HFFc6 (cell line): ENCODE data around the gene SLAMF9. TPM values are rescaled to one million over a fixed set of nuclear protein-coding genes. Genes with fewer than 3 reads are reported as not detected.
A peak's percentile ranks its signal among the peaks of the same experiment; 100 is the strongest.

Source experiments
- DNase-seq: peaks from one replicate; pipeline ENCODE4 v3.0.0-alpha.2; 2018
- H3K27ac Mint-ChIP-seq: 2 replicates; pipeline ENCODE4 v1.8.0; 2020; ENCODE audit warnings: mild to moderate bottlenecking, mixed read lengths
- H3K27me3 Mint-ChIP-seq: 2 replicates; pipeline ENCODE4 v1.8.0; 2021; ENCODE audit warnings: mild to moderate bottlenecking, moderate library complexity, mixed read lengths; ENCODE audit not compliant: insufficient read depth
- H3K36me3 Mint-ChIP-seq: 2 replicates; pipeline ENCODE4 v1.8.0; 2021; ENCODE audit warnings: low read depth, mixed read lengths
- H3K4me1 Mint-ChIP-seq: 2 replicates; pipeline ENCODE4 v1.8.0; 2020; ENCODE audit warnings: low read depth, mixed read lengths
- H3K4me3 Mint-ChIP-seq: 2 replicates; pipeline ENCODE4 v1.8.0; 2020; ENCODE audit warnings: mild to moderate bottlenecking, moderate library complexity, mixed read lengths
- H3K9me3 Mint-ChIP-seq: 2 replicates; pipeline ENCODE4 v1.8.0; 2020; ENCODE audit warnings: mild to moderate bottlenecking, mixed read lengths
- total RNA-seq, 6 experiments: library from RNA; stranded (reverse); fragmentation: NEBNext Ultra II Directional; extraction: Animal tissue kit (Norgen Biotek cat#: 25700); gene quantifications; 2 replicates in 1 of 6; 3 replicates in 5 of 6; pipeline ENCODE4 v1.2.3, GENCODE V29; 2021
- TF ChIP-seq, protein P1 (sequence below): fragments of 200-600 bp; sonication (generic); IDR thresholded peaks from 2 replicates; pipeline ENCODE4 v1.5.0; 2021; ENCODE audit warnings: antibody characterized with exemption, mild to moderate bottlenecking

Gene SLAMF9
- total RNA-seq, 6 experiments from 2014 or later, result 0.41 to 0.51 (median 0.46) TPM; not detected in 3

DNA sequence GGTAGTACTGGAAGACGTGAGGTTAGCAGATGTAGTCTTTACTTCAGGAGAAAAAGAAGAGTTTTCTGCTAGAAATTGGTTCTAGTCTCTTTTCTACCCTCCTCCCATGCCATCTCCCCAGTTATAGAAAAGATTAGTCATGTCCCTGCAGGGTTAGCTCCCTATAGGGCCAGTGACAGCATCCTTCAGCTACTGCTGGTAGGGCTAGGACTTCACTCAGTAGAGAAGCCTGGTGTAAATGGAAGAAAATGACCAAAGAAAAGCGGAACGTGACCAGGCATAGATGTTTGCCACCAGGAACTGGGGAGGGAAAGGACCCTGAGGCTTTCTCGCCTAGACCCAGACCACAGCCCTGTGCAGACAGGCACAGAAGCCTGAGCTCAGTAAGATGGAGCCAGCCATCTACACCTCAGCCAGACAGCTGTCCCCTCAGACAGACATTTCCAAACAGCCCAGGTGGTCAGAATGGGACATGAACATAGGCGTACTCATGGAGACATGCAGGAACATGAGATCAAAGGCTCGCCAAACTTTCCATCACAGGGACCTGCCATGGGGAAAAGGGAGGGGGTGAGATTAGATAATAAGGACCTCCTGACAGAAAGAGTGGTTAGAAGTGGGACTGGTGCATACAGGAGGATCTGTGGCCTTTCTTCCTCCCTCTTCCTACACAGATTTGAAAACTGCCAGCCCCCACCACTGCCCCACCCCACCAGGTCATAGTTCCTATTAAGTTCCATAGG lies 23.5 kb upstream of the SLAMF9 start:
- no peaks in the 10 kb centered on the region; the same call in 1 of the 2 replicates for H3K36me3 Mint-ChIP-seq
- H3K27ac Mint-ChIP-seq, result no peak overlapping the region
- peaks cover 14% of the 10 kb centered on the region; the same call in 1 of the 2 replicates for H3K4me1 Mint-ChIP-seq
- peak; percentile 10 for DNase-seq
- TF ChIP-seq, protein P1, sequence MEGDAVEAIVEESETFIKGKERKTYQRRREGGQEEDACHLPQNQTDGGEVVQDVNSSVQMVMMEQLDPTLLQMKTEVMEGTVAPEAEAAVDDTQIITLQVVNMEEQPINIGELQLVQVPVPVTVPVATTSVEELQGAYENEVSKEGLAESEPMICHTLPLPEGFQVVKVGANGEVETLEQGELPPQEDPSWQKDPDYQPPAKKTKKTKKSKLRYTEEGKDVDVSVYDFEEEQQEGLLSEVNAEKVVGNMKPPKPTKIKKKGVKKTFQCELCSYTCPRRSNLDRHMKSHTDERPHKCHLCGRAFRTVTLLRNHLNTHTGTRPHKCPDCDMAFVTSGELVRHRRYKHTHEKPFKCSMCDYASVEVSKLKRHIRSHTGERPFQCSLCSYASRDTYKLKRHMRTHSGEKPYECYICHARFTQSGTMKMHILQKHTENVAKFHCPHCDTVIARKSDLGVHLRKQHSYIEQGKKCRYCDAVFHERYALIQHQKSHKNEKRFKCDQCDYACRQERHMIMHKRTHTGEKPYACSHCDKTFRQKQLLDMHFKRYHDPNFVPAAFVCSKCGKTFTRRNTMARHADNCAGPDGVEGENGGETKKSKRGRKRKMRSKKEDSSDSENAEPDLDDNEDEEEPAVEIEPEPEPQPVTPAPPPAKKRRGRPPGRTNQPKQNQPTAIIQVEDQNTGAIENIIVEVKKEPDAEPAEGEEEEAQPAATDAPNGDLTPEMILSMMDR, result no peak
- no peaks in the 10 kb centered on the region for H3K9me3 Mint-ChIP-seq
- H3K4me3 Mint-ChIP-seq, result no peak overlapping the region
- H3K27me3 Mint-ChIP-seq, result peaks cover 28% of the 10 kb centered on the region

DNA sequence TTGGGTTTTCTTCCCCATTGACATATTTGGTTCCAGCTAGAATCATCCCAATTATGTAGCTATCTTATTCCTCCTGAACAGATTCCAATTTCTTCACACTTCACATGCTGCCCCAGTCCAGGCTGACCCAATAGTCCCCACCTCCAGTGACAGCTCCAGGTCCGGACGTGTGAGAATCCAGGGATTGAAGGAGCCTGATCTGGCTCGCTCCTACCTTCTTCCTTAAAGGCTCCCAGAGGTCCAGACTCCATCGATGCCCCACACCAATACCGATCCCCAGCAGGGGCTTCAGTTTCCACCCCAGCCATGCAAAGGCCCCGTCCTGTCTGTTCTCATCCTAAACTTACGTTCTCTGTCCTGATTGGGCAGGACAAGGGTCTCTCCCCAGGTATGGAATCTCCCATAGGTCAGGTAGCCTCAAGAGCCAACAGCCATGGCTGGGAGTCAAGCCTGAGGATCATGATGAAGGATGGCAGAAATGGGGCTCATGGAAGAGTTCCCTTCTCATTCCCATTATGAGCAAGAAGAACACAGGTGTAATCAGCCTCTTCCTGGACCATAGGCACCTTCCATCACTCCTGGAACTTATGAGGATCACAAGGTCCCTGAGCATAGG lies 20.4 kb upstream of the SLAMF9 start:
- Mint-ChIP-seq H3K27me3 (peaks cover 32% of the 10 kb centered on the region), H3K9me3 (no peaks in the 10 kb centered on the region), H3K4me1 (peaks cover 17% of the 10 kb centered on the region; the same call in 1 of the 2 replicates), H3K27ac (no peak overlapping the region), H3K36me3 (no peaks in the 10 kb centered on the region), H3K4me3 (no peak overlapping the region)
- TF ChIP-seq, protein P1, result no peak
- DNase-seq, result no peak

DNA sequence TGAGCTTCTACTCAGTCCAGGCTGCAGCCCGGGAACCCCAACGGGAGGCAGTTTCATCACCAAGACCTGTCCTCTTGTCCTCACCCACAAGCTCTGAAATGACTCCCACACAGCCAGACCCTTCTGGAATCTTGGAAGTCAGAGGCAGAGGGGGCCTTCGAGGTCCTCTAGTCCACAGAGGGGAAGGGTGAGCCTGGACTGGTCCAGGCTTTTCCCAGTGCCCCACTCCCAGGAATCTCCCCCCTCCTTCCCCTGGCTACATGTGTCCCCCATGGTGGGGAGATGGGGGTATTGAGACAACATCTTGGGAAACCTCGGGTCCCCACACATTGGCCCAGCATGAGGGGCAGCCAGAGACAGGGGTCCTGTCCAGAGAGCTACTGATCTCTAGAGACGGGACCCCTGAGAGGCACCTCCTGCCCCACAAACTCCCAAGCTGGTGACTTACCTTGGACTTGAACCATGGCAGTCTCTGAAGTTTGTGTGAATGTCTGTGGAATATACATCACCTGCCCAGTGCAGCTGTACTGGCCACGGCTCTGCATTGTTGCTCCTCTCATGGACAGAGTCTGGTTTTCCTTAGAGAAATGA lies 19.4 kb upstream of the SLAMF9 start:
- Mint-ChIP-seq H3K4me3 (no peak overlapping the region), H3K4me1 (peaks cover 21% of the 10 kb centered on the region), H3K27ac (no peak overlapping the region), H3K9me3 (no peaks in the 10 kb centered on the region), H3K27me3 (peaks cover 29% of the 10 kb centered on the region), H3K36me3 (no peaks in the 10 kb centered on the region)
- no peak for DNase-seq
- TF ChIP-seq, protein P1, result no peak

DNA sequence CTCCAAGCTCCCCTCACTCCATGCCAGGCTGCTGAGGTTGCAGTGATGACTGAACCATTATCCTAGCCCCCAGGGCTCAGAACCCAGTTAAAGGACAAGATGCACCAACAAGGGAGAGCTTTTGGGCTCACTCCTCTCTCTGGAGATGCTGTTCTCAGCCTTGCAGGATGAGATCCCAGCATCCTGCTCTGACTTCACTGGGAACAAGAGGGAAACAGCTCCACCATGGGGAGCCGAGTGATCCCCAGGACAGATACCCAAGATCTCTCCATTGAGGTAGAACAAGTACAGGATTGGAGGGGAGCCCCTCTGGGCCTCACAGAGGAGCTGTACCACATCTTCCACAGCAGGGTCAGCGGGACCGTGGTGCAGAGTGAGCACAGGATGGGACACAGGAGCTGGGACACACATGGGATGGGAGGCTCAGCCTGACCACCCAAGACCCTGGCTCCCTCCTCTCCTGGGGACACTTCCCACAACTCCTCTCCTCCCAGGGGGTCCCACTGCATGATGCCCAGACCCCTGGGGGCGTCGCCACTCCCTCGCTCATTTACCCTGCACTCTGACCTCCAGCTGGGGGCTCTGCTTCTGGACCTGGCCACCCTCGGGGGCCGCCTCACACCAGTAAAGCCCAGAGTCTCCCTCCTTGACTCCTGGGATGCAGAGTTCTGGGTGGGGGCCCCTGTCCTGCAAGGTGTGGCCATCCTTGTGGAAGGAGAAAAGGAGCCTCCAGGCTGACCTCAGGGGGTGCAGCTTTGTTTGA lies 18.6 kb upstream of the SLAMF9 start:
- Mint-ChIP-seq H3K9me3 (no peaks in the 10 kb centered on the region), H3K27ac (no peak overlapping the region), H3K4me3 (no peak overlapping the region), H3K4me1 (peaks cover 29% of the 10 kb centered on the region), H3K27me3 (peaks cover 29% of the 10 kb centered on the region), H3K36me3 (no peaks in the 10 kb centered on the region)
- TF ChIP-seq, protein P1, result no peak
- no peak for DNase-seq

DNA sequence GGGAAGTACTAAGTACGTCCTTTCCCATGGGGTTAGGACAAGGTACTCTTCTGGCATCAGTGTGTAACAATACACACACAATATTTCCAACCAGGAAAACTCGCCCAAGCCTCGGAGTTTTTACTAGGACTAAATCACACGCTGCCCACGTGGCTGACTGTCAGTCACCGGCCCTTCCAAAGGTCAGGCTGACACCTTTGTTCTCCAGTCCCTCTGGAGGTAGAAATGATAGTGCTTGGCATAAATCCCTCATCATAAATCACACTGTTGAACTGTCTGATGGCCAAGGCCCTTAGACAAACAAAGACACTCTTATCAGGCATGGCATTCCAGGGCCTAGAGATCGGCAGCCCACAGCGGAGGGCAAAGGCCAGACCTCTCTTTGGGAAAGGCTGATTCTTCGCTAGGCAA lies 16.9 kb upstream of the SLAMF9 start:
- H3K27ac Mint-ChIP-seq, result no peak overlapping the region
- no peaks in the 10 kb centered on the region for H3K9me3 Mint-ChIP-seq
- TF ChIP-seq, protein P1, result no peak
- H3K27me3 Mint-ChIP-seq, result peaks cover 20% of the 10 kb centered on the region; the same call in 1 of the 2 replicates
- no peak overlapping the region for H3K4me3 Mint-ChIP-seq
- H3K4me1 Mint-ChIP-seq, result peaks cover 23% of the 10 kb centered on the region
- DNase-seq, result no peak
- no peaks in the 10 kb centered on the region for H3K36me3 Mint-ChIP-seq
